Uterus (tissue), 2 donors: ENCODE results near the gene MASP2.

Source experiments
- POLR2A ChIP-seq, 2 donors: fragments of 450-650 bp; IDR thresholded peaks; one replicate each; pipeline ENCODE4 v1.6.1; 2016; ENCODE audit warnings: antibody characterized with exemption in 2 of 2, mild to moderate bottlenecking in 1 of 2, moderate library complexity in 1 of 2
- TF ChIP-seq, protein P1 (sequence below), 4 experiments: fragments of 200-600 bp in 2 of 4; fragments of 450-650 bp in 2 of 4; sonication (generic) in 2 of 4; IDR thresholded peaks; one replicate each; pipeline ENCODE4 v1.5.1; 2016 to 2019; ENCODE audit warnings: antibody characterized with exemption in 4 of 4, mild to moderate bottlenecking in 2 of 4, moderate library complexity in 1 of 4

DNA sequence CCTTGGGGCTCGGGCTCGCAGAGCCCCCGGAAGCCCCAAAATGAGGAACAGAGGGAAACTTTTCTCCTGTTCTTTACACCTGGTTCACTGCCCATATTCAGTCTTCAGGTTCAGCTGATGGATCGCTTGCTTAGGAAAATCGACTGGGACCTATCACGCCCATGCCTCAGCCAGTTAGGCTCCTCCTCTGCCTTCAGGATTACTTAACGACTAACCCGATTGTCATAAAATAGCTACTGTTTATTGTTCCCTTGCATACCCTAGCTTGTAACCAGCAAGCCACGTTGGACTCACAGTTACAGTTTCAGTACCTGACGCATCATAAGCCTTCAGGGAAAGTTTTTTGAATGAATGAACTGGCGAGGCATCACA is 33.9 kb downstream of the MASP2 start:
- TF ChIP-seq, protein P1, sequence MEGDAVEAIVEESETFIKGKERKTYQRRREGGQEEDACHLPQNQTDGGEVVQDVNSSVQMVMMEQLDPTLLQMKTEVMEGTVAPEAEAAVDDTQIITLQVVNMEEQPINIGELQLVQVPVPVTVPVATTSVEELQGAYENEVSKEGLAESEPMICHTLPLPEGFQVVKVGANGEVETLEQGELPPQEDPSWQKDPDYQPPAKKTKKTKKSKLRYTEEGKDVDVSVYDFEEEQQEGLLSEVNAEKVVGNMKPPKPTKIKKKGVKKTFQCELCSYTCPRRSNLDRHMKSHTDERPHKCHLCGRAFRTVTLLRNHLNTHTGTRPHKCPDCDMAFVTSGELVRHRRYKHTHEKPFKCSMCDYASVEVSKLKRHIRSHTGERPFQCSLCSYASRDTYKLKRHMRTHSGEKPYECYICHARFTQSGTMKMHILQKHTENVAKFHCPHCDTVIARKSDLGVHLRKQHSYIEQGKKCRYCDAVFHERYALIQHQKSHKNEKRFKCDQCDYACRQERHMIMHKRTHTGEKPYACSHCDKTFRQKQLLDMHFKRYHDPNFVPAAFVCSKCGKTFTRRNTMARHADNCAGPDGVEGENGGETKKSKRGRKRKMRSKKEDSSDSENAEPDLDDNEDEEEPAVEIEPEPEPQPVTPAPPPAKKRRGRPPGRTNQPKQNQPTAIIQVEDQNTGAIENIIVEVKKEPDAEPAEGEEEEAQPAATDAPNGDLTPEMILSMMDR (IDR thresholded peaks at IDR 0.05) = no peak
- TF ChIP-seq POLR2A (IDR thresholded peaks at IDR 0.05) = no peak
